Choroid plexus epithelial cell (primary cell): ENCODE measurements around the gene PCDH10.

Experiments
- DNase-seq: peaks from one replicate; pipeline ENCODE4 v3.0.0-alpha.2; 2010; ENCODE audit warnings: low read depth
- H3K4me3 ChIP-seq: 2 replicates; pipeline ENCODE4 v1.5.1; 2011; ENCODE audit warnings: low read depth, mild to moderate bottlenecking, control low read depth, low read length, moderate library complexity
- TF ChIP-seq, protein P1 (sequence below): conservative IDR thresholded peaks from 2 replicates; pipeline ENCODE4 v1.5.1; 2011; ENCODE audit warnings: low read depth, mild to moderate bottlenecking, control low read depth, inconsistent platforms, low read length, moderate library complexity

The PCDH10 gene

DNA sequence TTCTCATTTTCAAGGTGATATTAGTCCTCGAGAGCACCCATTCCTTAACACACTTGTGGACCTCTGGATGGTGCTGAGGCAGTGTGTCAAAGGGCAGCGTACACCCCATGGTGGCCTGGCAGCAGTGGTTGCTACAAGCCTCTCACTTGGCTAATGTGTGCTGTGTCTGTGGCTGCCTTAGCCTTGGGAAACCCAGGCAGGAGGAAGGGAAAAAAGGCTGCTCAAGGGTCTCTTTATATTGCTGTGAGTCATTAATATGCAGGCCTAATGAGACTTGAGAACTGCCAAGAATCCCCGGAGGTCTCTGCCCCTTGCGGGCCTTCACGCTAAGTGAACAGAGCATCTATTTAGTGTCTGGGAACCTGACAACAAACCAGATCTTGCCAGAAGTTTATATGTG is 7.0 kb downstream of the PCDH10 start:
- DNase-seq: no peak
- no peak overlapping the region for H3K4me3 ChIP-seq
- TF ChIP-seq, protein P1, sequence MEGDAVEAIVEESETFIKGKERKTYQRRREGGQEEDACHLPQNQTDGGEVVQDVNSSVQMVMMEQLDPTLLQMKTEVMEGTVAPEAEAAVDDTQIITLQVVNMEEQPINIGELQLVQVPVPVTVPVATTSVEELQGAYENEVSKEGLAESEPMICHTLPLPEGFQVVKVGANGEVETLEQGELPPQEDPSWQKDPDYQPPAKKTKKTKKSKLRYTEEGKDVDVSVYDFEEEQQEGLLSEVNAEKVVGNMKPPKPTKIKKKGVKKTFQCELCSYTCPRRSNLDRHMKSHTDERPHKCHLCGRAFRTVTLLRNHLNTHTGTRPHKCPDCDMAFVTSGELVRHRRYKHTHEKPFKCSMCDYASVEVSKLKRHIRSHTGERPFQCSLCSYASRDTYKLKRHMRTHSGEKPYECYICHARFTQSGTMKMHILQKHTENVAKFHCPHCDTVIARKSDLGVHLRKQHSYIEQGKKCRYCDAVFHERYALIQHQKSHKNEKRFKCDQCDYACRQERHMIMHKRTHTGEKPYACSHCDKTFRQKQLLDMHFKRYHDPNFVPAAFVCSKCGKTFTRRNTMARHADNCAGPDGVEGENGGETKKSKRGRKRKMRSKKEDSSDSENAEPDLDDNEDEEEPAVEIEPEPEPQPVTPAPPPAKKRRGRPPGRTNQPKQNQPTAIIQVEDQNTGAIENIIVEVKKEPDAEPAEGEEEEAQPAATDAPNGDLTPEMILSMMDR: no peak

DNA sequence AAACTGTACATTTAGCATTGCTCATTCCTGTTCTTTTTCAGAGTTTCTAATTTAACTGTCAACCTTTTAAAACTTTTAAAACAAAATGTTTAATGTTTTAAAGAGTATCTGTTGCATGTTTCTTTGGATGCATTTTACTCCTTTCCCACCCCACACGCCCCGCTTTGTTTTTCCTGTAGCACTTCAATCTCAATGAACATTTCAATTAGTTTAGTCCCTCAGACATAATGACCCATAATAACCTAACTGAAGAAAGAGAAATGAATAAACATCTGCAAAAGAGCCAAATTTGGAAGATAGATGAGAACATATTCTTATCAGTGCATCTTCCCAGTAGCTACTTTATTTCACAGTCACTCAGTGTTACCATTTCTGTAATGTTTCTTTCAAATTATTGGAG is 7.5 kb downstream of the PCDH10 start:
- no peak for DNase-seq
- no peak overlapping the region for H3K4me3 ChIP-seq
- TF ChIP-seq, protein P1: no peak

DNA sequence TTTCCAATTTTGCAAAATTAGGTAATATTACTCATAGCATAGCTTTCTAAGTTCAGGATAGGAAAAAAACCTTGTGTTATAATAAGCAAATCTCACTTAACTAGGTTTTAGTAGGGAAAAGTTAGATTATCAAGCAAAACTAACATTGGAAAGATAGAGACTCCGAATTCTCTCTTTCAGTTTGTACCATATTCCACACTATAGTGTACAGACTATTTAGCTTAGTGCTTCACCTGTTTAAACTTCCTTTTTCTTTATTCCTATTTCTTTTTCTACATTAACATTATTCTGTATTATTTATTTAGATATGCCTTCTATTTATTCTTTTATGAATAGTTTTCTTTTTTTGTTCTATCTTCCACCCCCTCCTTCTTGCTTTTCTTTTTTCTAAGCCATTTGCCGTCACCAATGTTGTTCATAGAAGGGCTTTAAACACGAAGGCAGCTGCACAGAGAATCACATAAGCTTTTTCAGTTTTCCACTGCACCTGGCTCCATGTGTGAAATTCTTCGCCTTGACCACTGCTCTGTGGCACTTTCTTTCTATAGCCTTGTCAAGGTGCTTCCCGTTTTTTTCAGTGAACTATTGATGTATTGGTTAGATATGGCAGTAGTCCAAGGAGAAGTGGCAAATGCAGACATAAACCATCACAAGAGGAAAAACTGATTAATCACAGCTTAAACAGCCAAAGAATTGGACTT is 8.5 kb downstream of the PCDH10 start:
- TF ChIP-seq, protein P1: no peak
- H3K4me3 ChIP-seq: no peak overlapping the region
- no peak for DNase-seq

DNA sequence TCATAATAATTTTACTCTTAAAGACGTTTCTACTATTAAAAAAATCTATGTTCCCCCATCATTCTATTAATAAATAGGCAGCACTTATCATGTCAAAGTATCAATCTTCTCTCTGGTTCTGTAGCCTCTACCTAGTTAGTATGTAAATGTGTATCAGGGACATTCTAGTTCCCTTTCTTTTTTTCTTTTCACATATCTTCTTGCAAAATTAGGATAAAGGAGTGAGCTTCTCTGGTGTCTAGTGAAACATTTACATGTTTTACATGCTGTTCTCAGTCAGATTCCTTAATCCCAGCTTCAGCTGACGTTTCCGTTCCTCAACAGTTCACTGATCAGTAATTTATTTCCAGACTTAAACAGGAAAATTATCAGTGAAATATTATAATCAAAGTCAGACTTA is 11.8 kb downstream of the PCDH10 start:
- TF ChIP-seq, protein P1: no peak
- DNase-seq: no peak
- H3K4me3 ChIP-seq: no peak overlapping the region

DNA sequence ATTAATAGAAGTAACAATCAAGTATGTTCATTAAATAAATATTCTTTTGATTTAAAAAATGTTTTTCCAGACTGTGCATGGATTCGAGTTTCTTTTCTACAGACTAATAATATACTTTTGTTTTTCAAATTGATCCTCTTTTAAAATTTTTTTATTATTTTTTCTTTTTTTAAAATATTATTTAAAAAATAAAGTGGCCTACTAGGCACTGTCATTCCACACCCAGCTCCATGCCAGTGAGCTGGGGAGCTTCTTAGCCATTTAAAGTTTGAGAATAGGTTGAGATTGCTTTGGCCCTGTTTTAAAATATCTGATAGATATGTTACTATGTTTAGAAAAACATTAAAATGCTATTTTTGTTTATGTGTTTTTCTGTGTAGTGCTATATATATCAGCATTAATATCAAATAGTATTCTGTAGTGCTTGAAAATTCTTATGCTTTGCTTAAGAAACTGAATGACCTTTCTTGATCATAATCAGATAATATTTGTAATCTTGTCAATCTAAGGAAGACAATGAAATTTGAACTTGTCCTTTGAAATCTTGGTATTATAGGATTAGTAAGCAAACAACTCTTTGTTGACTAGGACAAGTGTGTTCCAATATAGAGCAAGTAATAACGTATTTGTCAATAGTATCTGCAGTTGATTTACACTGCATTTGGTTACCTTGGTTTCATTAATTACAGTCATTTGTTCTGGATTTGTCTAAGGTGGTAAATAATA is 12.6 kb downstream of the PCDH10 start:
- DNase-seq: no peak
- no peak overlapping the region for H3K4me3 ChIP-seq
- TF ChIP-seq, protein P1: no peak

DNA sequence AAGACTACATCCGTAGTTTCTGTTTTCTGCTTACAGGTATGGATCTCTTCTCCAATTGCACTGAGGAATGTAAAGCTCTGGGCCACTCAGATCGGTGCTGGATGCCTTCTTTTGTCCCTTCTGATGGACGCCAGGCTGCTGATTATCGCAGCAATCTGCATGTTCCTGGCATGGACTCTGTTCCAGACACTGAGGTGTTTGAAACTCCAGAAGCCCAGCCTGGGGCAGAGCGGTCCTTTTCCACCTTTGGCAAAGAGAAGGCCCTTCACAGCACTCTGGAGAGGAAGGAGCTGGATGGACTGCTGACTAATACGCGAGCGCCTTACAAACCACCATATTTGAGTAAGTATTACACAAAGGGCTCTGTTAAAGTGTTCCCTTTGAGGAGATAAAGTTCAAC is 13.8 kb downstream of the PCDH10 start:
- TF ChIP-seq, protein P1: no peak
- no peak for DNase-seq
- no peak overlapping the region for H3K4me3 ChIP-seq

DNA sequence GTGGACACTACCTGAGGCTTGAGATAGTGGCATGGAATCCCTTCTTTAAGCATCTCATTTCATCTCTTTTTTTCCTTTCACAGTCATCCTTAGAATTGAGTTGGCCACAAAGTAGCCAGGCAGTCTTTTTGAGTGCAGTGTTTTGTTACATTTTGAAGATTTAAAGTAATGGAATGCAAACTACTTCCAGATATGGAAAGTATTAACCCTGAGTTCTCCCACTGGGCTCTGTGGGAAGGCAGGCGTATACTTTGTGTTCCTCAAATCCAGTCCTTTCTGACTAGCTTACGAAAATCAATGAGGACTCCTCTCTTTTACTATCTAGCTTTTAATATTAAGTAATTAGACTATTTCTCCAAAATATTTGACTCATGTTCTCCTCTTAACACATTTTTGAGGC is 29.9 kb downstream of the PCDH10 start:
- DNase-seq: peak; percentile 6
- no peak overlapping the region for H3K4me3 ChIP-seq
- TF ChIP-seq, protein P1: no peak
